ENCODE results near the gene ELF2. TPM values are rescaled to one million over a fixed set of nuclear protein-coding genes. Genes with fewer than 3 reads are reported as not detected.

Gene ELF2
- total RNA-seq, 1 donor from 2014 or later: 33.9 TPM

DNA sequence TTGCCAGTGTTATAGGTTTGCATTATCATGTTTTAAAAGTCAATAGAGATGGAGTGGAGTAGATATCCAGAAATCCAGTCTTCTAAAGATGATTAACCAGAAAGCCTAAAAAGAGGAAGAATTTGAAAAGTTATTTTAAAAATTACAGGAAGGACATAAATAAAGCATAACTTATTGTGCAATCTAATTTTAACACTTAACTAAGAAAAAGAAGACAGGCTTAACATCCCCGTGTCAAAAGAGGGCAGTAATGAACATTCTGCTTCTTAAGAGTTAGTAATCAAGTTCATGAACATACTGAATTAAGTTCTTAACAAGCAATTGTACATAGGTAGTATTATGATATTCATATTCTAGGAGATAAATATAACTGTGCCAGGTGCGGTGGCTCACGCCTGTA, 39.3 kb downstream of the ELF2 start:
- H3K4me1 ChIP-seq: peaks cover 26% of the 10 kb centered on the region
- H3K36me3 ChIP-seq: peaks cover 28% of the 10 kb centered on the region
- intact Hi-C loops (cut with micrococcal nuclease): no loop called here
- H3K27me3 ChIP-seq (ENCODE audit: low read depth): no peaks in the 10 kb centered on the region
- H3K4me3 ChIP-seq: no peak overlapping the region
- no peaks in the 10 kb centered on the region for H3K9me3 ChIP-seq (replicated peaks)
- TF ChIP-seq, protein P1, sequence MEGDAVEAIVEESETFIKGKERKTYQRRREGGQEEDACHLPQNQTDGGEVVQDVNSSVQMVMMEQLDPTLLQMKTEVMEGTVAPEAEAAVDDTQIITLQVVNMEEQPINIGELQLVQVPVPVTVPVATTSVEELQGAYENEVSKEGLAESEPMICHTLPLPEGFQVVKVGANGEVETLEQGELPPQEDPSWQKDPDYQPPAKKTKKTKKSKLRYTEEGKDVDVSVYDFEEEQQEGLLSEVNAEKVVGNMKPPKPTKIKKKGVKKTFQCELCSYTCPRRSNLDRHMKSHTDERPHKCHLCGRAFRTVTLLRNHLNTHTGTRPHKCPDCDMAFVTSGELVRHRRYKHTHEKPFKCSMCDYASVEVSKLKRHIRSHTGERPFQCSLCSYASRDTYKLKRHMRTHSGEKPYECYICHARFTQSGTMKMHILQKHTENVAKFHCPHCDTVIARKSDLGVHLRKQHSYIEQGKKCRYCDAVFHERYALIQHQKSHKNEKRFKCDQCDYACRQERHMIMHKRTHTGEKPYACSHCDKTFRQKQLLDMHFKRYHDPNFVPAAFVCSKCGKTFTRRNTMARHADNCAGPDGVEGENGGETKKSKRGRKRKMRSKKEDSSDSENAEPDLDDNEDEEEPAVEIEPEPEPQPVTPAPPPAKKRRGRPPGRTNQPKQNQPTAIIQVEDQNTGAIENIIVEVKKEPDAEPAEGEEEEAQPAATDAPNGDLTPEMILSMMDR (IDR thresholded peaks at IDR 0.05; ENCODE audit: borderline replicate concordance): no peak
- H3K27ac ChIP-seq (replicated peaks): no peak overlapping the region
- DNase-seq: no peak

DNA sequence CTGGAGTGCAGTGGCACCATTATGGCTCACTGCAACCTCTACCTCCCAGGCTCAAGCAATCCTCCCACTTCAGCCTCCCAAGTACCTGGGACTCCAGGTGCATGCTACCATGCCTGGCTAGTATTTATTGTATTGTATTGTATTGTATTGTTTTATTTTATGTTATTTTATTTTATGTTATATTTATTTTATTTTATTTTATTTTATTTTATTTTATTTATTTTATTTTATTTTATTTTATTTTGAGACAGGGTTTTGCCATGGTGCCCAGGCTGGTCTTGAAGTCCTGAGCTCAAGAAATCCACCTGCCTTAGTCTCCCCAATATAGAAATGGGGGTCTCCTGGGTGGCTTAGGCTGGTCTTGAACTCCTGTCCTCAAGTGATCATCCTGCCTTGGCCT, 42.6 kb downstream of the ELF2 start:
- peaks cover 29% of the 10 kb centered on the region for H3K36me3 ChIP-seq
- no peaks in the 10 kb centered on the region for H3K9me3 ChIP-seq (replicated peaks)
- no peak overlapping the region for H3K4me3 ChIP-seq
- H3K27ac ChIP-seq (replicated peaks): no peak overlapping the region
- intact Hi-C loops (cut with micrococcal nuclease): no loop called here
- H3K27me3 ChIP-seq (ENCODE audit: low read depth): no peaks in the 10 kb centered on the region
- TF ChIP-seq, protein P1 (IDR thresholded peaks at IDR 0.05; ENCODE audit: borderline replicate concordance): no peak
- no peak for DNase-seq
- H3K4me1 ChIP-seq: no peaks in the 10 kb centered on the region

DNA sequence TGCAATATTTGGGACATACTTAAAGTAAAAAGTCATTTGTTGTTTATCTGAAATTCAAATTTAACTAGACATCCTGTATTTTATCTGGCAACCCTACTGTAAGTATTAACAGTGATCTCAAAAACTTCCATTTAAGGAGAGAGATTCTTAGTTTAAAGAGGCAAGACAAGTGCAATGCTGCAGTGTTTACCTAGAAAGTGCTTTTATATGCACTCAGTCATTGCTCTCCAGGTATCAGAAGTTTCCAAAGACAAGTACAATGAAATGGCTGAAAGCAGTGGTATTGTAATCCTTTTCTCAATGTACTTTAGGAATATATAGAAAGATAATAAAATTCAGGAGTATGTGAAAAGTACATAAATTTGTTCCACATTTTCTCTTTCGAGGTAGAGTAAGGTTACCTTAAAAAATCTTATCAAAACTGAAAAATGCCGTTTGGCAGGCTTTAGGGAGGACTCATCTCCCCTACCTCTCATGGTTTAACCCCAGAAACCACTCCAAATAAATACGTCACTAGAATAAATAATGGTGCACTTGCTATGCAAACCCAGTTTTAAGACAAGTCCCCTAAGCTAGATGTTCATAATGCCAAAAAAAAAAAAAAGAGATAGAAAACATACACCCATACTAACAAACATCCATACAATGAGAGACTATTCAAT, 45.7 kb downstream of the ELF2 start:
- intact Hi-C loops (cut with micrococcal nuclease): no loop called here
- DNase-seq: no peak
- no peak overlapping the region for H3K27ac ChIP-seq (replicated peaks)

DNA sequence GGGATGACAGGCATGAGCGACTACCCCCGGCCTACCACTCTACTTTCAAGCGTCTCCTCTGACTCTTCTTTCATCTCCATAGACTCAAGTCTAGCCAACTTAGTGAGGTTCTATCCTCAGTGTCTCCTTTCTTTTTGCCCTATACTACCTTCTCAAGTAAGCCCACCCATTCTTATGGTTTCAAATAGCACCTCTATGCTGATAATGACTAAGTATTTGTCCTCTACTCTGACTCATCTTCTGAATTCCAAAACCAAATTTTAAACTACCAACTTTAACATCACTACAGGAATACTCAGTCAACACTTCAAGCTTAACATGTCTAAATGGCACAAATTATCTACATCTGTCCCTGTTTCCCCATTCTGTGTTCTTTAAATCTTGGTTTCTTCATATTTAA, 47.8 kb downstream of the ELF2 start:
- H3K36me3 ChIP-seq: peaks cover 21% of the 10 kb centered on the region
- no peak for DNase-seq
- H3K9me3 ChIP-seq (replicated peaks): no peaks in the 10 kb centered on the region
- H3K4me3 ChIP-seq: no peak overlapping the region
- intact Hi-C loops (cut with micrococcal nuclease): no loop called here
- H3K4me1 ChIP-seq: peaks cover 10% of the 10 kb centered on the region
- H3K27ac ChIP-seq (replicated peaks): no peak overlapping the region
- TF ChIP-seq, protein P1 (IDR thresholded peaks at IDR 0.05; ENCODE audit: borderline replicate concordance): no peak
- no peaks in the 10 kb centered on the region for H3K27me3 ChIP-seq (ENCODE audit: low read depth)

More for the DNA sequence above, 45.7 kb downstream of the ELF2 start:
- Histone ChIP-seq H3K9me3 (replicated peaks) (no peaks in the 10 kb centered on the region), H3K4me3 (no peak overlapping the region), H3K4me1 (peaks cover 10% of the 10 kb centered on the region), H3K27me3 (ENCODE audit: low read depth) (no peaks in the 10 kb centered on the region), H3K36me3 (peaks cover 21% of the 10 kb centered on the region)
- TF ChIP-seq, protein P1 (IDR thresholded peaks at IDR 0.05; ENCODE audit: borderline replicate concordance): no peak

DNA sequence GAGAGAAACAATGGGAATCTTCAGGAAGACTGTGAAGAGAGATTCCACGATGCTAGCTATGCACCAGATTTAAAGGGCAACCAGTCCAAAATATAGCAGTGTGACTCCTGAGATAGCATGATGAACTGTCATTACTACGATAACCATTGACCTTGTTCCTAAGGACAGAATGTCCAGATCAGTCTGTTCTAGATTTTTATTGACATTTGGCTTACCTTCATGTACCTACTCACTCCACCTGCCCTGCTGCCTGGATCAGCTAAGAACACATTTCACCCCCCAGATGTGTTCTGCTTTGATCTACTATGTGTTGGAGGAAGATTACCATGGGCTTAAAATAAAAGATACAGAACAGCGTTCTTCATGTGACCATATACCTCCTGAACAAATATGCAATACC, 50.1 kb downstream of the ELF2 start:
- no peak overlapping the region for H3K27ac ChIP-seq (replicated peaks)
- peaks cover 10% of the 10 kb centered on the region for H3K4me1 ChIP-seq
- H3K9me3 ChIP-seq (replicated peaks): no peaks in the 10 kb centered on the region
- H3K36me3 ChIP-seq: peaks cover 11% of the 10 kb centered on the region
- no peak for DNase-seq
- no peaks in the 10 kb centered on the region for H3K27me3 ChIP-seq (ENCODE audit: low read depth)
- no peak overlapping the region for H3K4me3 ChIP-seq
- TF ChIP-seq, protein P1 (IDR thresholded peaks at IDR 0.05; ENCODE audit: borderline replicate concordance): no peak
- intact Hi-C loops (cut with micrococcal nuclease): no loop called here

Data from left ventricle myocardium inferior (tissue), 1 donor.